Measurements from ENCODE around the gene GSTM3. TPM values are rescaled to one million over a fixed set of nuclear protein-coding genes. Genes with fewer than 3 reads are reported as not detected.

GSTM3 gene
- total and polyA plus RNA-seq, 2 experiments from 2014 or later, result 3.1 to 4.1 TPM

GRCh38 chr1:109739738-109740614, 862 bp downstream of the GSTM3 start:
- Histone ChIP-seq H4K20me1 (replicated peaks; ENCODE audit: insufficient read depth) (peaks cover 4% of the 10 kb centered on the region), H3K27me3 (ENCODE audit: insufficient read depth) (peaks cover 56% of the 10 kb centered on the region), H3K4me3 (peak overlapping the region; percentile 74), H3K36me3 (ENCODE audit: insufficient read depth) (no peaks in the 10 kb centered on the region), H3F3A (replicated peaks; ENCODE audit: low read depth) (0 out of 2 replicates have a peak, but pooled peaks cover 2% of the 10 kb centered on the region), H3K79me2 (replicated peaks; ENCODE audit: insufficient read depth) (no peaks in the 10 kb centered on the region), H3K4me2 (peak overlapping the region; percentile 86), H3K27ac (ENCODE audit: low read depth) (no peak overlapping the region), H3K4me1 (ENCODE audit: insufficient read depth) (peaks cover 9% of the 10 kb centered on the region; the same call in 1 of the 2 replicates), H2AFZ (peak overlapping the region; percentile 99), H3K9me2 (ENCODE audit: insufficient read depth) (0 out of 2 replicates have a peak, but pooled peaks cover 3% of the 10 kb centered on the region)
- DNase-seq (ENCODE audit: low spot score) (peak; percentile 84), ATAC-seq (peak; percentile 91)
- Mint-ChIP-seq H3K4me1 (peaks cover 5% of the 10 kb centered on the region), H3K36me3 (ENCODE audit: low read depth) (no peaks in the 10 kb centered on the region), H3K27me3 (ENCODE audit: insufficient read depth, low read depth, poor library complexity) (peaks cover 28% of the 10 kb centered on the region), H3K9me3 (no peaks in the 10 kb centered on the region; the same call in 2 of the 3 replicates), H3K4me3 (peak overlapping the region; percentile 66), H3K27ac (no peak overlapping the region)
- TF ChIP-seq STAT1 (IDR thresholded peaks at IDR 0.05; ENCODE audit: unreplicated experiment) (no peak), CREB1 (CRISPR knock-in tag; IDR thresholded peaks at IDR 0.05; ENCODE audit: low read depth) (peak; percentile 56), EZH2phosphoT487 (IDR thresholded peaks at IDR 0.05; ENCODE audit: unreplicated experiment) (no peak), ZNF462 (CRISPR knock-in tag; IDR thresholded peaks at IDR 0.05) (no peak), ZNF114 (CRISPR knock-in tag; IDR thresholded peaks at IDR 0.05) (peak; percentile 100), EZH2 (IDR thresholded peaks at IDR 0.05; ENCODE audit: low read depth, unreplicated experiment) (peak; percentile 30), JUNB (IDR thresholded peaks at IDR 0.05; ENCODE audit: unreplicated experiment) (no peak), POLR2AphosphoS5 (IDR thresholded peaks at IDR 0.05; ENCODE audit: low read depth) (peak; percentile 78), CTCF (conservative IDR thresholded peaks at IDR 0.05; ENCODE audit: low read depth in 2 of 2) (no peak), NANOG (IDR thresholded peaks at IDR 0.05; ENCODE audit: borderline replicate concordance) (no peak), REST (IDR thresholded peaks at IDR 0.05; ENCODE audit: unreplicated experiment) (no peak), ETS1 (IDR thresholded peaks at IDR 0.05) (no peak)

All from GM23338 (cell line).